Erythroblast (primary cell): Measurements from ENCODE around the gene CACNB1.

Experiments used
- GATA1 ChIP-seq: IDR thresholded peaks from 2 replicates; pipeline ENCODE4 v1.6.1; 2011; ENCODE audit warnings: low read depth, mild to moderate bottlenecking, control low read depth, low read length, moderate library complexity
- POLR2A ChIP-seq: IDR thresholded peaks from 2 replicates; pipeline ENCODE4 v1.6.1; 2011; ENCODE audit warnings: mild to moderate bottlenecking, low read length

- TF ChIP-seq POLR2A (no peak), GATA1 (no peak)
These were observed 707 bp upstream of the CACNB1 start for GRCh38 chr17:39198186-39198566.
